Activated CD4-positive, CD25-positive, alpha-beta regulatory T cell treated with anti-CD3 and anti-CD28 coated beads, Interleukin-2, amount 50 U/mL, for 24 hours (primary cell): Measurements from ENCODE around the gene CDR2L.
"Not testable (repeated sequence)": the region's sequence is repeated elsewhere in the genome, so short reads cannot be mapped to it uniquely, and the experiment has no call there.

Source experiments
- ATAC-seq, 2 donors: fragments of 150-1000 bp; cut with Tn5 transposase; one replicate each; pipeline ENCODE4 v1.10.0; 2021; ENCODE audit warnings: mild to moderate bottlenecking in 1 of 2, moderate library complexity in 1 of 2

Gene CDR2L

DNA sequence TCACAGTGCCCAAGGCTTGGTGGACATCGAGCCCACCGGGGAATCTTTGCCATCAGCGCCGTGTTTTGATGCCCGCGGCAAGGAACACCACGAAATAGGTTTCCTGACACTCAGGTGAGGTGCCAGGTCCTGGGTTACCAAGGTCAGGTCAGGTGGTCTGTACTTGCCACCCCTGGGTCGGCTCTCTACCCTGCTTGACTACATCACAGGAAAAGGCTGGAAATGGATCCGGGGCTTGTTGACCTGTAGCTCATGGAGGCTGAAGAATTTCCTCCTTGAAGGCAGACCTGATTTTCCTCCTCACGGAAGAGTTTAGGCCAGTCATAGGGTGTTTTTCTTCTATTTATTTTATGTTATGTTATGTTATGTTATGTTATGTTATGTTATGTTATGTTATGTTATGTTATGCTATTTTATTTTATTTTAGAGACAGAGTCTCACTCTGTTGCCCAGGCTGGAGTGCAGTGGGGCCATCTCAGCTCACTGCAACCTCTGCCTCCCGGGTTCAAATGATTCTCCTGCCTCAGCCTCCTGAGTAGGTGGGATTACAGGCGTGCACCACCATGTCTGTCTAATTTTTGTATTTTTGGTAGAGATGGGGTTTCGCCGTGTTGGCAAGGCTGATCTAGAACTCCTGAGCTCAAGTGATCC is 4.6 kb upstream of the CDR2L start:
- ATAC-seq = not testable (repeated sequence)

DNA sequence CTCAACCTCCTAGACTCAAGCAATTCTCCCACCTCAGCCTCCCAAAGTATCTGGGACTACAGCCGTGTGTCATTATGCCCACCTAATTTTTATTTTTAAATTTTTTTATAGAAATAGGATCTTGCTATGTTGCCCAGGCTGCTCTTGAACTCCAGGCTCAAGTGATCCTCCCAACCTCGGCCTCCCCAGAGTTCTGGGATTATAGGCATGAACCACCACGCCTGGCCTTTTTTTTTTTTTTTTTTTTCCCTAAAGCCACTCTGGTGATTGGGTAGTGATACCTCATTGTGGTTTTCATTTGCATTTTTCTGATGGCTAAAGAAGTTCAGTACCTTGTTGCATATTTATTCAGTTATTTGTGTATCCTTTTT is 1.2 kb upstream of the CDR2L start:
- no peak for ATAC-seq

DNA sequence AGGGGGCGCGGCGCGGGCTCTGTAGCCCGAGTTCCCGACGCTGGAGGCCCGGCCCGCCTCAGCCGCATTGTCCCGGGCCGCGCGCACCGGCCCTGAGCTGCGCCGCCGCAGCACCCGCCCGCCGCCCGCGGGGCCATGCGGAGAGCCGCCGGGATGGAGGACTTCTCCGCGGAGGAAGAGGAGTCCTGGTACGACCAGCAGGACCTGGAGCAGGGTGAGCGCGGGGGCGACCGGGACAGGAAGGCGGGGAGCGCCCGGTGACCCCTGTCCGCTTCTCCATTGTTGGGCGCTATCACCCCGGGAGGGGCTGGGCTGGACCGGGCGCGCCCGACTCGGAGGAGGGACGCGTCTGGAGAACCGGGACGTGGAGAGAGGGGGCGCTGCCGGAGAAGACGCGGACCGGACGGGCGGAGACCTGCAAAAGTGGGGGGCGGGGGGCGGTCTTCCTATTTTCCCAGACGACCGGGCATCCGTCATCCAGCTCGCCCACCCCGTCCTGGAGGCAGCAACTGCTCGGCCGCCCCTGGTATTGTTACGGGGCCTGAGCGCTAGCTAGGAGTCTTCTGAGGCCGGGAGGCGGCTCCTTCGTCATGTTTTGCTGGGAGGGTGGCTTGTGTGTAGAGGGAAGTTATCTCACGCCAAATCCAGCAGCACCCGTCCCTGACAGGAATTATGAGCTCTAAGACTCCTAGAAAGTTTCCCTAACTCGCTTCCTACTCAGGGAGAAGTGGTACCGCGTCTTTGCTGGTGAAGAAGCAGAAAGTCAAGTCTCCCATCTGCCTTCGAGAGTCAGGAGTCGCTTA is 678 bp downstream of the CDR2L start:
- peak; percentile 49 to 51 for ATAC-seq

DNA sequence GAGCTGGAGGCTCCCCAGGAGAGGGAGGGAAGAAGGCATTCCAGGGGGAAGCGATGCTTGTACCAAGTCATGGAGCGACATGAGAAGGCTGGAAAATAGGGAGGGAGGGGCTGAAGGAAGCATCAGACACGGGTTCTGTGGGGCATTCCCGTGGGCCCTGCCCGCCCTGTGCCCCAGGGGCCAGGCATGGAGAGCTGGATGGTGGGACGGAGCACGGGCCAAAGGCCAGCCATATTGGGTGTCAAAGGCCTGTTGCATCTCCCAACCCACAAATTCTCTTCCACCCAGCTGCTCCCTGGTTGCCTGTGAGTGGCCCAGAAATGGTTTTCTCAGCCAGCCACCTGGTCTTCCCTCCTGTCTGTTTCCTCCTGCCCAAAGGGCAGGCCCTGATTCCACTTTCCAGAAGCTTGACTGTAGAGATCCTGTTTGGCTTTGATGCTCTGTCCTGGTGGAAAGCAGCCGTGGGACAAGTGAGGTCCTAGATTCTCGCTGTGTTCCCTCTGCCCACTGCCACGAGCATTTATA is 3.2 kb downstream of the CDR2L start:
- ATAC-seq = no peak

DNA sequence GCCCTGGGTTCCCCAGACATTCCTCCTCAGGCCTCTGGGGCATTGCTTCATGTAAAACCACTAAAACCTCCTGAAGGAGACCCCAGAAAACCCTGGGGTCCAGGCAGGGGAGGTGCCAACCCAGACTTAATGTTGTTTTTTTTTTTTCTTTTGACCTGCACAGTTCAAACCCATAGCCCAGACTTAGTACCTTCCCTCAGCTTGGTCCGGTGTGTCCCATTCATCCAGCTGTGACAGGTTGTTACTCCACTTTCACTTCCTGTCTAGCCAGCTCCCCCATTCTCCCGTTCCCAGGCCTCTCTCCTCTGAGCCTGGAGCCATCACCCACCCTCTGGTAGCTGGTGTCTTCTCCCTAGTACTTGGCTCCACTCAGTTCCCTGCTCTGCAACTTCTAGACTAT is 4.8 kb downstream of the CDR2L start:
- ATAC-seq = no peak

DNA sequence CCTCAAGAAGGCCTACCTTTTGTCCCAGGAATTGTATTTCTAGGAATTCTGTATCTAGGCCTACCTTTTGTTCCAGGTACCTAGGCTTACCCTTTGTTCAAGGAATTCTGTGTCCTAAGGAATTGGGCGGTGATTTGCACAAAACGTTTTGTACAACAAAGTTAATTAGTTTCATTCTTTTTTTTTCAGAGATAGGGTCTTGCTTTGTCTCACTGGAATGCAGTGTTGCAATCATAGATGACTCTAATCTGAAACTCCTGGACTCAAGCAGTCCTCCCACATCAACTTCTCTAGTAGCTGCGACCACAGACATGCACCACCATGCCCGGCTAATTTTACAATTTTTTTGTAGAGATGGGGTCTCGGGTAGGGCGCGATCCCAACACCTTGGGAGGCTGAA is 7.0 kb downstream of the CDR2L start:
- ATAC-seq = no peak

DNA sequence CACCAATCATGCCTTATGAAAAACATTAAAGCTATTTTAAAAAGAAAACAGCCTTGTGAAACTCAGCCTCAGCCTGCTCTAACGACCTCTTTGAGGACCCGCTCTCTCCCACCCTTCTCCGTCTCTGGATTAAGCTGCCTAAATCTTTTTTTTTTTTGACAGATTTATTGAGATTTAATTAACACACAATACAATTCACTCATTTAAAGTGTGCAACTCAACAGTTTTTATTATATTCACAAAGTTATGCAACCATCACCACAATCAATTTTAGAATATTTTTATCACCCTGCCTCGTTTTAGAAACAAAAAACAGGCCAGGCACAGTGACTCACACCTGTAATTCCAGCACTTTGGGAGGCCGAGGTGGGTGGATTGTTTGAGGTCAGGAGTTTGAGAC is 8.4 kb downstream of the CDR2L start:
- ATAC-seq = no peak

DNA sequence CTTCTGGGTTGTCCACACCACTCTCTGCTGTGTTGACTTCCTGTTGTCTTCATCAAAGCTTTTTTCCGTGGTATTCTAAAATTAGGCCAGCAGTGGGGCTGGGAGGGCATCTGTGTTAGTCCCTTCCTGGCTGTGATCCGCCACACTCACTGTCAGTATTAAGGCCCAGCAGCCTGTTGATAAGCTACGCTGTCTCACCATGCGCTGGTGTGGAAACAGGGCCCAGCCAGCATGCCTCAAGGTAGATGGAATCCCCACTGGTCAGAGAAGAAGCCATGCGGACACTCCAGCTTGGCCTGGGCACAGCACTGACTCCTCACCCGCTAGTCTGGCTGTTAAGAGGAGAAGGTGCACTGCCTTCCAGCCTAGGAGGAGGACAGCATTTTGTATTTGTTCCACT is 11.4 kb downstream of the CDR2L start:
- no peak for ATAC-seq

DNA sequence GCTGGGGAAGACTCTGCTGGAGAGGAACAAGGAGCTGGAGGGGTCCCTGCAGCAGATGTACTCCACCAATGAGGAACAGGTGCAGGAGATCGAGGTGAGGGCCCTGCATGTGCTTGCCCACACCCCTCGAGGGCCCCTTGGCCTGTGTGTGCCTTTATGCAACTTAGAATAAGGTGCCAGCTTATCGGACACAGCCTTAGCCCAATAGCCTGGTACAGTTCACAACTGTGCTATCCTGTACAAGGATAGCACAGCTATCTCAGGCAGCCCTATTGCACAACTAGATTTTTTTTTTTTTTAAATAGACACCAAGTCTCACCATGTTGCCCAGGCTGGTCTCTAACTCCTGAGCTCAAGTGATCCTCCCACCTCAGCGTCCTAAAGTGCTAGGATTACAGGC is 12.1 kb downstream of the CDR2L start:
- no peak for ATAC-seq

DNA sequence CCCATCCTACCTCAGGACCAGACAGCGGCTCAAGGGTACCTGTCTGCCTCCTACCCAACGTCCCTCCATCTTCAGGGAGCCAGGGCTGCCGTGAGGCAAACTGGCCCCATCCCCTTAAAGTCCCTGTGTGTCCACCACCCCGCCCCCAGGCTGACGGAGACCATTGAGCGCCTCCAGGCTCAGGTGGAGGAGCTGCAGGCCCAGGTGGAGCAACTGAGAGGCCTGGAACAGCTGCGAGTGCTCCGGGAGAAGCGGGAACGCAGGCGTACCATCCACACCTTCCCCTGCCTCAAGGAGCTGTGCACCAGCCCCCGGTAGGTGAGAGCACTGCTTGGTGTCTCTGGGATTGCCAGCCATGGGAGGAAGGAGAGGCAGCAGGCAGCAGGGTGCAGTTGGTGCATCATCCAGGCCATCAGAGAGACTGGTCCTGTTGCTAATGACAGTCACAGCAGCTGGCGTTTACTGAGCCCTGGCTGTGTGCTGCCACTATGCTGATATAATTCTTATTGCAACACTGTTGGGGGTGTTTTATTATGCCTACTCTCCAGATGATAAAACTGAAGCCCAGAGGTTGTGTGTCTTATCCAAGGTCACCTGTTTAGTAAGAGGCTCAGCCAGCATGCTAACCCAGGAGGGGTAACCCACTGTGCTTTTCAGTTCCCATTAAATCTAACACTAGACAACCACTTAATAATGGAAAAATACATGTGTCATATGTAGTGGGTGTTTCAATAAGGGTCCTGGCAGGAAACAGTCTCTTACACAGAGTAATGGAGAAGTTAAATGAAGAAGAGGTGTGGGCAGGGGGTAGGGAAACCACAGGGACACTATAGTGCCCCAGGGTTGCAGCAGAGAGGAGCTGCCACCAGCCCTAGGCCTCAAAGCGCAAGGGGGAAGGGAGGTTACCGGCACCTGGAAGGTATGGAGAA is 14.7 kb downstream of the CDR2L start:
- no peak for ATAC-seq

DNA sequence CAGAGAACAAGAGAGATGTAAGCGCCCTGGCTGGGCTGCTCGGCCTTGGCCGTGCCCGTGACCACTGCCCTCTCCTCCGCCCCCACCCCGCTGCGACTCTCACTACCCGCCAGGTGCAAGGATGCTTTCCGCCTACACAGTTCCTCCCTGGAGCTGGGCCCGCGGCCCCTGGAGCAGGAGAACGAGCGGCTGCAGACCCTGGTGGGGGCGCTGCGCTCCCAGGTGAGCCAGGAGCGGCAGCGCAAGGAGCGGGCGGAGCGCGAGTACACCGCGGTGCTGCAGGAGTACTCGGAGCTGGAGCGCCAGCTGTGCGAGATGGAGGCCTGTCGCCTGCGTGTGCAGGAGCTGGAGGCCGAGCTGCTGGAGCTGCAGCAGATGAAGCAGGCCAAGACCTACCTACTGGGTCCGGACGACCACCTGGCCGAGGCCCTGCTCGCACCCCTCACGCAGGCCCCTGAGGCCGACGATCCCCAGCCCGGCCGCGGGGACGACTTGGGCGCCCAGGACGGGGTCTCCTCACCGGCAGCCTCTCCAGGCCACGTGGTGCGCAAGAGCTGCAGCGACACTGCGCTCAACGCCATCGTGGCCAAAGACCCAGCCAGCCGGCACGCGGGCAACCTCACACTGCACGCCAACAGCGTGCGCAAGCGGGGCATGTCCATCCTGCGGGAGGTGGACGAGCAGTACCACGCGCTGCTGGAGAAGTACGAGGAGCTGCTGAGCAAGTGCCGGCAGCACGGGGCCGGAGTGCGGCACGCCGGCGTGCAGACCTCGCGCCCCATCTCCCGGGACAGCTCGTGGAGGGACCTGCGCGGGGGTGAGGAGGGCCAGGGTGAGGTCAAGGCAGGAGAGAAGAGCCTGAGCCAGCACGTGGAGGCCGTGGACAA is 15.9 kb downstream of the CDR2L start:
- ATAC-seq = no peak

DNA sequence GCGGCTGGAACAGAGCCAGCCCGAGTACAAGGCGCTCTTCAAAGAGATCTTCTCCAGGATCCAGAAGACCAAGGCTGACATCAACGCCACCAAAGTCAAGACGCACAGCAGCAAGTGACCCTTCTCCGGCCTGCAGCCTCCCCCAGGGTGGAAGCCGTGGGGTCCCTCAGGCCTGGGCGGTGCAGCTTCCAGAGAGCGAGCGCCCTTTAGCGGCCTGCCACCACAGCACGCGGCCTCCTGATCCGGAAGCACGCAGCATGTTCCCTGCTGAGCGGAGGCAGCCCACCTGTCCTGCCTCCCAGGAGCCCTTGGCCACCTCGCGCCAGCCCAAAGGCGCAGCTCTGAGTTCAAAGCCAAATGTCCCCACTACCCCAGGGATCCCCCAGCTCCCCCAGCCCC is 16.5 kb downstream of the CDR2L start:
- ATAC-seq = no peak

DNA sequence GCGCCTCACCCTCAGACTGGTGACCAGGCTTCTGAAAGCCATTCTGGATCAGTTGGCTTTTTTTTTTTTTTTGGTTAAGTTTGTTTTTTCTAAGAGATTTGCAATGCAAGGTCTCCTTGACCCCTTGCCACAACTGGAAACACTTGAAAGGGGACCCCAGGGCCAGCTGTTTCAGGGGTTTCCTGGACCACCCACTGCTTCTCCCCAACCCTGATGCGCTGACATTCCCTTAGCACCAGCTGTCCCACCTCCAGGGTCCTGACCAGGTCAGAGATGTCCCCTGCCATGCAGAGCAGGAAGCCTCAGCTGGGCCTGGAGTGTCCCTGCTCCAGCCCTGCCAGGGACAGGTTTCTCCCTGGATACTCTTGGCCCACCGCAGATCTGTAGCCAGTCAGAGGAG is 16.9 kb downstream of the CDR2L start:
- no peak for ATAC-seq

DNA sequence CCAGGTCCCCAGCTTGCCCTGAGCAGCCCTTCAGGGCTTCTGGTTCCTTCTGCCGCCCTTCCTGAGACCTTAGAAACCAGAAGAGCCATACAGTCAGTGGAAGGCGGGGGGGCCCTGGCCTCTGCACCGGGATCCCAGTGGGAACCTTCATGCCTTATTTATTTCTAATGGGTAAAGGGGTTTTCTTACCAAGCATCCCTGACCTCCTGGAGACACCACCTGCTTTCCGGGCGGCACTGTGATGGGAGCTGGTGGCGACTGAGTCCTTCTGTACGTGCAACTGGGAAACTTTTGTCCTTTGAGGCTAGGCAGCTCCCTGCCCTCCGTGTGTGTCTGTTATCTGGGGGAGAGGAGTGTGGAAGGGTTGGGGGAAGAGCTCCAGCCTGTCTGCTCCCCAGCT is 17.9 kb downstream of the CDR2L start:
- ATAC-seq = no peak

DNA sequence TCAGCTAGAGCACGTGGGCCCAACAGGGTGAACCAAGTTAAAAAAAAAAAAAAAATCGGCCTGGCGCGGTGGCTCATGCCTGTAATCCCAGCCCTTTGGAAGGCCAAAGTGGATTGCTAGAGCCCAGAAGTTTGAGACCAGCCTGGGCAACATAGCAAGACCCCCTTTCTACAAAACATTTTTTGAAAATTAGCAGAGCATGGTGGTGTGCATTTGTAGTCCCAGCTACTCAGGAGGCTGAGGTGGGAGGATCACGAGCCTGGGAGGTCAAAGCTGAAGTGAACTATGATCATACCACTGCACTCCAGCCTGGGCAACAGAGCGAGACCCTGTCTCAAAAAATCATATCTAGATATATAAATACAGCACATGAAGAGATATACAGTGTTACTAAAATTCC is 18.7 kb downstream of the CDR2L start:
- ATAC-seq = not testable (repeated sequence)

DNA sequence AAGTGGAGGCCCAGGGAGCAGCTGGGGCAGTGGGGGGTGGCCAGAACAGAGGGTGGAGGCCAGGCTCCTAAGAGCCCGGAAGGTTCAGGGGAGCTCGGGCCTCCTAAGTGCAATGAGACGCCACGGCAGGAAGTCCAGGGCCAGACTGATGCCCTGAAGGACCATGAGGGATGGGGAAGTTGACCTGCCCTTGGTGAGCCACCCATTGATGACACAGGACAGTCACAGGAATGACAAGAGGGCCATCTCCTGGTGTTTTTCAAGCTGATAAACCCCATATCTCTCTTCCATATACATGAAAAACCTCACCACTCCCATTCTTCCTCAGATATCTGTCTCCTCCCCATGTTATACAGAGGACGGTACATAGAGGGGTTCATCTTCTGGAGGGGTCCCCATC is 19.2 kb downstream of the CDR2L start:
- ATAC-seq = no peak

DNA sequence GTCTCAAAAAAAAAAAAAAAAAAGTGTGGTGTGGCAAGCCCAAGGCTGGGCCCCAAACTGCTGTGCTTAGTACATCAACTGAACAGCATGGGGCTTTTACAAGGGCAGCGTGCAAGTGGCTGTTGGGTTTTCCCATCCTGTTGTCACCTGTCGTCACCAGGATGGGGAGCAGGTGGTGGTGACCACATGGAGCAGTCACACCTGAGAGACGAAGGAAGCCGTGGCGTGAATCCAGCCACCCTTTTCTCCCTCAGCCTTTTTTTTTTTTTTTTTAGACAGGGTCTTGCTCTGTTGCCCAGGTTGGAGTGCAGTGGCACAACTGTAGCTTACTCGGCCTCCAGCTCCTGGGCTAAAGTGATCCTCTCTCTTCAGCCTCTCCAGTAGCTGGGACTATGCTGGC is 20.9 kb downstream of the CDR2L start:
- no peak for ATAC-seq

DNA sequence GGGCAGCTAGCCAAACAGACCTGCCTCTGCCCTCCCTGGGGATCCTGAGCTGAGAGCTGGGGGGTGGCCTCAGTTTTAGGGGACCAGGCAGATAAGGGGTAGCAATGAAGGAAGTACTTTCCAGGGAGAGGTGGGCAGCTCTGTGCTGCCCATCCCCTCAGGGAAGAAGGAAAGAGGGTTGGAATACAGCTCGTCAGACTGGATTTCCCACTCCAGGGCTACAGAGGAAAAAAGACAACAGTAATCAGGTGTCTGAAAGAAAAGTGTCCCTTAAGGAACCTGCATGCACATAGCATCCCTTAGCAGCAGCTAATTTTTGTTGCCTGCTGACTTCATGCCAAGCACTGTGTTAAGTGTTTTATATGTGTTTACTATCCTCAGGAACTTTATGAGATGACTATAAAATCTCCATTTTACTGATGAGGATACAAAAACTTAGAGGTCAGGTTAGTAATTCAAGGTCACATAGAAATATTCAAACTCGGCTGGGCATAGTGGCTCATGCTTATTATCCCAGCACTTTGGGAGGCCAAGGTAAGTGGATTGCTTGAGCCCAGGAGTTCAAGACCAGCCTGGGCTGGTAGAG is 21.8 kb downstream of the CDR2L start:
- no peak for ATAC-seq

DNA sequence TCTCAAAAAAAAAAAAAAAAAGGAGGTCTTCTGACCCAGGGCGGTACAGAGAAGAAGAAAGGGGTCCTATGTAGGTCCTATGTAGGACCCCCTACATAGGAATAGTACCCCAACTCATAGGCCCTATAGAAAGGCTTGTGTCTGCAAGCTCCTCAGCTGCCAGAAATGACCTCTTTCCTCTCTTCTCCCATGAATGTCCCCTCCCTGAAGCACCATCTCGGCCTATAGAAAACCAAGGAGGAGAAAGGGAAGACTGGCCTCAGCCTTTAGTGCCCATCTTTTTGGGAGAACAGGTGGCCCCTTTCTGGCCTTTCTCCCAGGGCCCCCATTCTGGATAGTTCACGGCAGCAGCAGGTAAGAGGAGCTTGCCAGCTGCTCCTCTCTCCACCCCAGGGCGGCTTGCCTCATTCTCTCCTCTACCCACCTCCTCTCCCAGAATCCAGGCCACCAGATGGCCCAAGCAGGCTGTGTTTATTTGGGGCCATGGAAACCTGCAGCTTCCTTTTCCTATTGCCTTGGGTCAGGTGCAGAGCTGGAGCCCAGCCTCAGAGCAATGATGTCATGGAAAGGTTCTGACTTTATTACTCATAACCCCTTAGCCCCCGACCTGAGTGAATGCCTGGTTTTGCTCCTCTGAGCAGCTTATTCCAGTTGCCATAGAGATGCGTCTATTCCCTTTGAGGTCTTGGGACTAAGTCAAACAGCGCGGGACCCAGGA is 23.4 kb downstream of the CDR2L start:
- ATAC-seq = no peak

DNA sequence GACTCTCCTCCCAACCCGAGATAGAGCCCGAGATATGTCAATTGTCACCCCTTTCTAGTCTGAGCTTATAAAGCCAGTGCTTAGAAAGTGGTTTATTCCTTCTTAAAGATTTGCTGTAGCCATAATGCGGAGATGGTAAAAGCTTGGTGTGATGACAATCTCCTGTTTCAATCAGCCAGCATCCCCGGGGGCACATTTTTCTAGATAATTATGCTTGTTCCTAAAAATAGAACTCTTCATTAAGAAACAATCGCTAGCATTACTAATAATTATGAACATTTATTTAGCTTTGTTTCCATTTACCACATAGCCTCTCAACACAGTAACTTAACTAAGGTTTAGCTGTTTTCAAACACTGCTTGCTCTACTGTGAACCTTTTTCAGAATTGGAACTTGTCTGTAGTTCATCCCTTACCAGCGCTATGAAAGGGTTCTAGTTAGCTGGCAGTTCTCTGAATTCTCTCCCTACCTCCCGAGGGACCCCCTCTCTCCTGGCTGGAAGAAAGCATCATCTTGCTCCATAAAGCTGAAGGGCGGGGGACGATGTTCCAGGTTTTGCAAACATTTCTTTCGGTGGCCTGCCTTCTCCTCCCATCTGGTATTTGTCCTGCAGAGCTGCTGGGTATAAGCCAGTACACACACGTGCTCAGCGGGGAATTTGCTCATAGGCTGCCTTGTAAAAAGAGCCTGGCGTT is 24.1 kb downstream of the CDR2L start:
- ATAC-seq = no peak

DNA sequence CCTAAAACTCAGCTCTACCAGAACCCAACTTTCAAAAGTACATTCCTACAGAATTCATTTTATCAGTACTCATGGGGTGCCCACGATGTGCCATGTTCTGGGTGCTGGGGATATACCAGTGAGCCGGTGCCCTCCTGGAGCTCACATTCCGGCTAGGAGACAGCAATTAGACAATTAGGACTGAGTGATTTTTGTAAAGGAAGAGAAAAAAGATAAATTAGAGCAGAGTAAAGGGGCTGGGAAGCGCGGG is 24.6 kb downstream of the CDR2L start:
- ATAC-seq = no peak
